ENCODE results near the gene RNF32. TPM values are rescaled to one million over a fixed set of nuclear protein-coding genes. Genes with fewer than 3 reads are reported as not detected.
A peak's percentile ranks its signal among the peaks of the same experiment; 100 is the strongest.

RNF32 gene
- total RNA-seq, 1 experiment from 2014 or later: 3.5 TPM

GRCh38 chr7:156668130-156668741 is 27.7 kb downstream of the RNF32 start:
- 0 out of 2 replicates have a peak, but pooled peaks have one; percentile 12 for ATAC-seq
- no peak overlapping the region for H3K4me3 ChIP-seq (ENCODE audit: low read depth in 2 of 2, low read length in 2 of 2)
- no peaks in the 10 kb centered on the region for H3K36me3 ChIP-seq (ENCODE audit: control insufficient read depth, insufficient read depth, low read length)
- no peaks in the 10 kb centered on the region for H3K9me3 ChIP-seq (ENCODE audit: control insufficient read depth, insufficient read depth, low read depth, low read length)
- no peak overlapping the region for H3K27ac ChIP-seq (ENCODE audit: low read length)
- ChIA-PET POLR2A (no interaction called here), CTCF (no interaction called here)
- no TSS peak for BruUV-seq (replicated peaks)
- in situ Hi-C loops (cut with HindIII; ENCODE audit: low pct_unique_long_range_greater_than_20kb, low sequenced_read_pairs): no loop called here
- no peaks in the 10 kb centered on the region for H3K27me3 ChIP-seq (ENCODE audit: control insufficient read depth, insufficient read depth, low read length)
- intact Hi-C loops (cut with micrococcal nuclease; ENCODE audit: unreplicated experiment): loop anchor here (2.0 kb wide), 1 partner anchor 75 kb away; no protein-coding TSS in a partner anchor
- TF ChIP-seq REST (IDR thresholded peaks at IDR 0.05; ENCODE audit: insufficient read depth in 1 of 2, low read depth in 2 of 2, low read length in 1 of 2) (no peak), TCF7L2 (IDR thresholded peaks at IDR 0.05; ENCODE audit: low read depth, low read length) (no peak), SIN3A (IDR thresholded peaks at IDR 0.05; ENCODE audit: borderline replicate concordance, insufficient read depth, low read depth, low read length) (no peak), CTCF (IDR thresholded peaks at IDR 0.05) (no peak), POLR2AphosphoS5 (IDR thresholded peaks at IDR 0.05; ENCODE audit: low read depth, low read length) (no peak)
- no peaks in the 10 kb centered on the region; the same call in 1 of the 2 replicates for H3K4me1 ChIP-seq (ENCODE audit: control insufficient read depth, insufficient read depth, low read length)
- no peak for DNase-seq (ENCODE audit: low read depth, low spot score)

- no TSS peak for BruUV-seq (replicated peaks)
- no peaks in the 10 kb centered on the region for H3K9me3 ChIP-seq (ENCODE audit: control insufficient read depth, insufficient read depth, low read depth, low read length)
- CTCF ChIA-PET: no interaction called here
- intact Hi-C loops (cut with micrococcal nuclease; ENCODE audit: unreplicated experiment) (loop anchor here (2.0 kb wide), 1 partner anchor 74 kb away; no protein-coding TSS in a partner anchor), in situ Hi-C loops (cut with HindIII; ENCODE audit: low pct_unique_long_range_greater_than_20kb, low sequenced_read_pairs) (no loop called here)
- DNase-seq (ENCODE audit: low read depth, low spot score) (no peak), ATAC-seq (no peak)
- H3K4me1 ChIP-seq (ENCODE audit: control insufficient read depth, insufficient read depth, low read length): no peaks in the 10 kb centered on the region; the same call in 1 of the 2 replicates
- TF ChIP-seq TCF7L2 (IDR thresholded peaks at IDR 0.05; ENCODE audit: low read depth, low read length) (no peak), REST (IDR thresholded peaks at IDR 0.05; ENCODE audit: insufficient read depth in 1 of 2, low read depth in 2 of 2, low read length in 1 of 2) (no peak), CTCF (IDR thresholded peaks at IDR 0.05) (no peak), SIN3A (IDR thresholded peaks at IDR 0.05; ENCODE audit: borderline replicate concordance, insufficient read depth, low read depth, low read length) (no peak), POLR2AphosphoS5 (IDR thresholded peaks at IDR 0.05; ENCODE audit: low read depth, low read length) (no peak)
- POLR2A ChIA-PET: no interaction called here
- no peak overlapping the region for H3K27ac ChIP-seq (ENCODE audit: low read length)
- no peaks in the 10 kb centered on the region for H3K36me3 ChIP-seq (ENCODE audit: control insufficient read depth, insufficient read depth, low read length)
- no peaks in the 10 kb centered on the region for H3K27me3 ChIP-seq (ENCODE audit: control insufficient read depth, insufficient read depth, low read length)
- no peak overlapping the region for H3K4me3 ChIP-seq (ENCODE audit: low read depth in 2 of 2, low read length in 2 of 2)
Observed at GRCh38 chr7:156669035-156669828, 28.7 kb downstream of the RNF32 start.
